ENCODE results near the gene RAB9A. TPM values are rescaled to one million over a fixed set of nuclear protein-coding genes. Genes with fewer than 3 reads are reported as not detected.

Gene RAB9A
- total RNA-seq, 1 experiment from 2014 or later: 15.3 TPM

DNA sequence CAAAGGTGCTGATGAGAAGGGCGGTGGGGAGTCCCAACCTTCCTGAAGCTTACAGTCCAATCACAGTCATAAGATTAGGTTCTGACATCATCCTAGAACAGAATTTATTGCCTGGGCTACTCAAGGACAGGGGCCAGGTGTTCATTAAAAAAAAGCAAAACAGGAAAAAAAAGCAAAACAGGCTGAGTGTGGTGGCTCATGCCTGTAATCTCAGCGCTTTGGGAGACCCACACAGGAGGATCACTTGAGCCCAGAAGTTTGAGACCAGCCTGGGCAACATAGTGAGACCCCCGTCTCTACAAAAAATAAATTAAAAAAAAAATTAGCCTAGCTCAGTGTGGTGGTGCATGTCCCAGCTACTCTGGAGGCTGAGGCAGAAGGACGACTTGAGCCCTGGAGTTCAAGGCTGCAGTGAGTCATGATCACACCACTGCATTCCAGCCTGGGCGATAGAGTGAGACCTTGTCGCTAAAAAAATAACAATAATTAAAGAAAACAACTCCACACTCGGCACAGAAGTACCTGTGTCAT lies 3.0 kb downstream of the RAB9A start:
- DNase-seq (ENCODE audit: low read depth, low spot score) (no peak), ATAC-seq (no peak)
- TF ChIP-seq, protein P1, sequence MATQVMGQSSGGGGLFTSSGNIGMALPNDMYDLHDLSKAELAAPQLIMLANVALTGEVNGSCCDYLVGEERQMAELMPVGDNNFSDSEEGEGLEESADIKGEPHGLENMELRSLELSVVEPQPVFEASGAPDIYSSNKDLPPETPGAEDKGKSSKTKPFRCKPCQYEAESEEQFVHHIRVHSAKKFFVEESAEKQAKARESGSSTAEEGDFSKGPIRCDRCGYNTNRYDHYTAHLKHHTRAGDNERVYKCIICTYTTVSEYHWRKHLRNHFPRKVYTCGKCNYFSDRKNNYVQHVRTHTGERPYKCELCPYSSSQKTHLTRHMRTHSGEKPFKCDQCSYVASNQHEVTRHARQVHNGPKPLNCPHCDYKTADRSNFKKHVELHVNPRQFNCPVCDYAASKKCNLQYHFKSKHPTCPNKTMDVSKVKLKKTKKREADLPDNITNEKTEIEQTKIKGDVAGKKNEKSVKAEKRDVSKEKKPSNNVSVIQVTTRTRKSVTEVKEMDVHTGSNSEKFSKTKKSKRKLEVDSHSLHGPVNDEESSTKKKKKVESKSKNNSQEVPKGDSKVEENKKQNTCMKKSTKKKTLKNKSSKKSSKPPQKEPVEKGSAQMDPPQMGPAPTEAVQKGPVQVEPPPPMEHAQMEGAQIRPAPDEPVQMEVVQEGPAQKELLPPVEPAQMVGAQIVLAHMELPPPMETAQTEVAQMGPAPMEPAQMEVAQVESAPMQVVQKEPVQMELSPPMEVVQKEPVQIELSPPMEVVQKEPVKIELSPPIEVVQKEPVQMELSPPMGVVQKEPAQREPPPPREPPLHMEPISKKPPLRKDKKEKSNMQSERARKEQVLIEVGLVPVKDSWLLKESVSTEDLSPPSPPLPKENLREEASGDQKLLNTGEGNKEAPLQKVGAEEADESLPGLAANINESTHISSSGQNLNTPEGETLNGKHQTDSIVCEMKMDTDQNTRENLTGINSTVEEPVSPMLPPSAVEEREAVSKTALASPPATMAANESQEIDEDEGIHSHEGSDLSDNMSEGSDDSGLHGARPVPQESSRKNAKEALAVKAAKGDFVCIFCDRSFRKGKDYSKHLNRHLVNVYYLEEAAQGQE (IDR thresholded peaks at IDR 0.05; ENCODE audit: insufficient read depth in 1 of 2, low read depth in 2 of 2, low read length in 1 of 2): no peak
- TF ChIP-seq POLR2AphosphoS5 (IDR thresholded peaks at IDR 0.05; ENCODE audit: low read depth, low read length) (no peak), TCF7L2 (IDR thresholded peaks at IDR 0.05; ENCODE audit: low read depth, low read length) (no peak), SIN3A (IDR thresholded peaks at IDR 0.05; ENCODE audit: borderline replicate concordance, insufficient read depth, low read depth, low read length) (no peak)
- TF ChIP-seq, protein P2, sequence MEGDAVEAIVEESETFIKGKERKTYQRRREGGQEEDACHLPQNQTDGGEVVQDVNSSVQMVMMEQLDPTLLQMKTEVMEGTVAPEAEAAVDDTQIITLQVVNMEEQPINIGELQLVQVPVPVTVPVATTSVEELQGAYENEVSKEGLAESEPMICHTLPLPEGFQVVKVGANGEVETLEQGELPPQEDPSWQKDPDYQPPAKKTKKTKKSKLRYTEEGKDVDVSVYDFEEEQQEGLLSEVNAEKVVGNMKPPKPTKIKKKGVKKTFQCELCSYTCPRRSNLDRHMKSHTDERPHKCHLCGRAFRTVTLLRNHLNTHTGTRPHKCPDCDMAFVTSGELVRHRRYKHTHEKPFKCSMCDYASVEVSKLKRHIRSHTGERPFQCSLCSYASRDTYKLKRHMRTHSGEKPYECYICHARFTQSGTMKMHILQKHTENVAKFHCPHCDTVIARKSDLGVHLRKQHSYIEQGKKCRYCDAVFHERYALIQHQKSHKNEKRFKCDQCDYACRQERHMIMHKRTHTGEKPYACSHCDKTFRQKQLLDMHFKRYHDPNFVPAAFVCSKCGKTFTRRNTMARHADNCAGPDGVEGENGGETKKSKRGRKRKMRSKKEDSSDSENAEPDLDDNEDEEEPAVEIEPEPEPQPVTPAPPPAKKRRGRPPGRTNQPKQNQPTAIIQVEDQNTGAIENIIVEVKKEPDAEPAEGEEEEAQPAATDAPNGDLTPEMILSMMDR (IDR thresholded peaks at IDR 0.05): no peak
- no TSS peak for BruUV-seq (replicated peaks)
- no peaks in the 10 kb centered on the region for H3K36me3 ChIP-seq (ENCODE audit: control insufficient read depth, insufficient read depth, low read length)
- no peaks in the 10 kb centered on the region for H3K27me3 ChIP-seq (ENCODE audit: control insufficient read depth, insufficient read depth, low read length)
- H3K4me3 ChIP-seq (ENCODE audit: low read depth in 2 of 2, low read length in 2 of 2): no peak overlapping the region
- intact Hi-C loops (cut with micrococcal nuclease; ENCODE audit: unreplicated experiment) (no loop called here), in situ Hi-C loops (cut with HindIII; ENCODE audit: low pct_unique_long_range_greater_than_20kb, low sequenced_read_pairs) (no loop called here)
- ChIA-PET POLR2A (interaction anchor here (0.5 kb wide), 1 partner anchor 8 kb away, joined by 4 read pairs; no protein-coding TSS in a partner anchor), CTCF (no interaction called here)
- no peaks in the 10 kb centered on the region for H3K9me3 ChIP-seq (ENCODE audit: control insufficient read depth, insufficient read depth, low read depth, low read length)
- H3K27ac ChIP-seq (ENCODE audit: low read length): no peak overlapping the region
- H3K4me1 ChIP-seq (ENCODE audit: control insufficient read depth, insufficient read depth, low read length): peaks cover 3% of the 10 kb centered on the region

DNA sequence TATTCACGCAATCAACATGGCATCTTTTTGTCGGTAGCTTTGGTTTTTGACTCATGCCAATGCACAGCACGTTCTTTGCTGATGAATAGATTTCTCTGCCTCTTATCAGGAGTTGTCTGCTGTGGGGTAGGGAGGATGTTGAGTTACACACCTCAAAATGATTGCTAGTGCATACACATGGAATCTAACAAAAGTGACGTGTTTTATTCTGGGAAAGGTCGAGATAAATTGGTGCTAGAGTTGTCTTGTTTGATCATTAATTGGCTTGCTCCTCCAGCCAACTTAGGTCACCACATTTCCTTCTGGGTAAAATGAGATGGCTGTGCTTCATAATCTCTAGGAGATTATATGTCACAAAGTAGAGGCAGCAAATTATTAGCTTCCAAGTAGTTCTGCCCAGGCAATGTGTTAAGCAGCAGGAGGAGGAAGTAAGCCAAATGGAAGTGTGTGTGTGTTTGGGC lies 3.9 kb downstream of the RAB9A start:
- intact Hi-C loops (cut with micrococcal nuclease; ENCODE audit: unreplicated experiment) (no loop called here), in situ Hi-C loops (cut with HindIII; ENCODE audit: low pct_unique_long_range_greater_than_20kb, low sequenced_read_pairs) (no loop called here)
- TF ChIP-seq, protein P2 (IDR thresholded peaks at IDR 0.05): no peak
- TF ChIP-seq TCF7L2 (IDR thresholded peaks at IDR 0.05; ENCODE audit: low read depth, low read length) (no peak), POLR2AphosphoS5 (IDR thresholded peaks at IDR 0.05; ENCODE audit: low read depth, low read length) (no peak), SIN3A (IDR thresholded peaks at IDR 0.05; ENCODE audit: borderline replicate concordance, insufficient read depth, low read depth, low read length) (no peak)
- TF ChIP-seq, protein P1 (IDR thresholded peaks at IDR 0.05; ENCODE audit: insufficient read depth in 1 of 2, low read depth in 2 of 2, low read length in 1 of 2): no peak
- ATAC-seq (no peak), DNase-seq (ENCODE audit: low read depth, low spot score) (no peak)
- CTCF ChIA-PET: no interaction called here
- H3K4me3 ChIP-seq (ENCODE audit: low read depth in 2 of 2, low read length in 2 of 2): no peak overlapping the region
- no peaks in the 10 kb centered on the region for H3K27me3 ChIP-seq (ENCODE audit: control insufficient read depth, insufficient read depth, low read length)
- H3K4me1 ChIP-seq (ENCODE audit: control insufficient read depth, insufficient read depth, low read length): peaks cover 3% of the 10 kb centered on the region
- H3K27ac ChIP-seq (ENCODE audit: low read length): no peak overlapping the region
- no peaks in the 10 kb centered on the region for H3K36me3 ChIP-seq (ENCODE audit: control insufficient read depth, insufficient read depth, low read length)
- BruUV-seq (replicated peaks): no TSS peak
- no peaks in the 10 kb centered on the region for H3K9me3 ChIP-seq (ENCODE audit: control insufficient read depth, insufficient read depth, low read depth, low read length)
- POLR2A ChIA-PET: no interaction called here
